HG03457 (cell line): Measurements from ENCODE around the gene STXBP6.
"Not testable (repeated sequence)": the region's sequence is repeated elsewhere in the genome, so short reads cannot be mapped to it uniquely, and the experiment has no call there.

Experiments
- ATAC-seq: cut with Tn5 transposase; IDR thresholded peaks from one replicate; pipeline ENCODE4 v1.9.1; 2021; ENCODE audit warnings: moderate number of reproducible peaks; ENCODE audit not compliant: unreplicated experiment

STXBP6 gene

GRCh38 chr14:24839617-24840203, 210.2 kb downstream of the STXBP6 start:
- no peak for ATAC-seq

GRCh38 chr14:24838945-24839616, 210.9 kb downstream of the STXBP6 start:
- ATAC-seq = no peak

GRCh38 chr14:24837280-24838046, 212.5 kb downstream of the STXBP6 start:
- ATAC-seq = no peak

GRCh38 chr14:24836324-24836723, 213.6 kb downstream of the STXBP6 start:
- not testable (repeated sequence) for ATAC-seq

- ATAC-seq = no peak
These were observed 215.0 kb downstream of the STXBP6 start for GRCh38 chr14:24834956-24835355.

- no peak for ATAC-seq
These were observed 216.6 kb downstream of the STXBP6 start for GRCh38 chr14:24833385-24833784.

GRCh38 chr14:24831677-24832076, 218.3 kb downstream of the STXBP6 start:
- ATAC-seq = no peak

- ATAC-seq = no peak
These were observed 220.1 kb downstream of the STXBP6 start for GRCh38 chr14:24829862-24830261.

- ATAC-seq = no peak
These were observed 221.5 kb downstream of the STXBP6 start for GRCh38 chr14:24828486-24828885.

- no peak for ATAC-seq
These were observed 223.6 kb downstream of the STXBP6 start for GRCh38 chr14:24826390-24826789.

- ATAC-seq = no peak
These were observed 229.3 kb downstream of the STXBP6 start for GRCh38 chr14:24820616-24821015.

GRCh38 chr14:24818823-24819341, 231.1 kb downstream of the STXBP6 start:
- no peak for ATAC-seq

- ATAC-seq = no peak
These were observed 231.7 kb downstream of the STXBP6 start for GRCh38 chr14:24818058-24818822.

GRCh38 chr14:24817212-24818057, 232.5 kb downstream of the STXBP6 start:
- no peak for ATAC-seq

- no peak for ATAC-seq
These were observed 233.1 kb downstream of the STXBP6 start for GRCh38 chr14:24816929-24817211.

GRCh38 chr14:24816011-24816928, 233.7 kb downstream of the STXBP6 start:
- no peak for ATAC-seq

- no peak for ATAC-seq
These were observed 234.4 kb downstream of the STXBP6 start for GRCh38 chr14:24815543-24815942.

GRCh38 chr14:24814944-24815343, 235.0 kb downstream of the STXBP6 start:
- no peak for ATAC-seq

GRCh38 chr14:24814346-24814745, 235.6 kb downstream of the STXBP6 start:
- no peak for ATAC-seq
